HuH-7 (cell line): ENCODE measurements around the gene MORN5.

Experiments
- DNase-seq: peaks from one replicate; pipeline ENCODE4 v3.0.0; 2011; ENCODE audit warnings: low spot score

MORN5 gene

DNA sequence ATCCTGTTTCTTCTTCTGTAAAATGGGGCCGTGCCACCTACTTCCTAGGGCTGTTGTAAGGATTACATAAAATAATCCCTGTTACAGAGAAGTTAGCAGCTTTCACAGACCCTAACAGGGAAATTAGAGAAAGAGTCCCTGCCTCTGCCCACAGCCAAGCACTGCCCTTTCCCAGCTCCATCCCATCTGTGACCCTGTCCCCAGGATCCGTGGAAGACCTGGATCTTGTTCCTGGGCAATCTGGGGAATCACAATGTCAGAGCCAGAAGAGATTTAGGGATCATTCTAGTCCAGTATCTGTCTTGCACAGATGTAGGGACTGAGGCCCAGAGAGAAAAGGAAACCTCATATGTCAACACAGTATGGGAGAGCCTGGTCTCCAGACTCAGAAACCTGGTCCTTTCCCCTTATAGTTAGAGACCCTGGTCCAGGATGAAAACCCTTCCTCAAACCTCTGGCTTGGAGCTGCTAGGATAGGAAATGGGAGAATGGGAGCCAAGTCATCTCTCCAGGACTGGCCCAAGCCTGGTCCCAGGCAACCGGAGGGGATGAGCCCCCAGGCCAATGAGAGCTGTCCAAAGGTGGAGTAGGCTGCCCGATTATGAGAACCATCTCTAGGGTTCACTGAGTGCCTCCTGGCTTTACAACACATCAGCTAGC is 56.6 kb downstream of the MORN5 start:
- no peak for DNase-seq

- DNase-seq = no peak
Observed at GRCh38 chr9:122216798-122217418, 57.2 kb downstream of the MORN5 start.

GRCh38 chr9:122217640-122218039 is 57.9 kb downstream of the MORN5 start:
- no peak for DNase-seq

GRCh38 chr9:122218071-122218934 is 58.6 kb downstream of the MORN5 start:
- DNase-seq = no peak

DNA sequence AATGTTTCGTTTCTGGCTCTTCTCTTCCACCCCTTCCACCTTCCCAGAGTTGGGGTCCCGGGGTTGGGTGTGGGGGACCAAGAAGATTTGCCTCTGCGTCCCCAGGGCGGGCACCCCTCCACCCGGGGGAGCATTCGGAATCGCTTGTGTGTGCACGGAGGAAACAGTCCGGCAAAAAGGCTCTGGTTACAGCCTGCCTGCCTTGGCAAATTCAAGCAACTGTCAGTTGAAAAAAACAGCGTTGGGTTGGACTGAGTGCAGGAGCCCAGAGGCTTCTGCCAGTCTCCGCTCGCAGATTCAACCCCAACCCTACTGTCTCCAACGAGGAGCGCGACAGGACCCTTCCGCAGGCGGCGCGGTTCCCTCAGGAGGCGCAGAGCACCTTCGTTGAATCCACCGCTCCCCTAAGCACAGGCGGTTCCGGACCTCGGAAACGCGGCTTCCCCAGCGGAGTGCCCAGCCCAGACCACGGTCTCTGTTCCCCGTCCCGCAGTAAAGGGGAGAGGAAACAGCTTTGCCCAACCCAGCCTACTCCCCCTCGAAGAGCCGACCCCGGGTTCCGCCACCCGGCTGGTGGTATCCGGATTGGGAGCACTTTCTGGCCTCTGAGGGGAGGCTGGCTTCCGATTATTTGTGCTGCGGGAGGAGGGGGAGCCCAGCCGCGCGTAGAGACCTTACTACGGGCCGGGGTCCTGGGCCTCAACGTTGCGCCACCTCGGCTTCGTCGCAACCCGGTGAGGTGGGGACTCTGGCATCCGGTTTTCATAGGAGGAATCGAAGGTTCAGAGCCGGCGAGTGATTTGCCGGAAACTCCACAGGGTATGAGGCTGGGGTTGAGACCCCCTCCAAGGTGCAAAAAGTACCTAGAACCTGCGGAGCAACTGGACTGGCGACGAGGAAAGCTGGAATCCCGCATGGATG is 59.5 kb downstream of the MORN5 start:
- DNase-seq = no peak

DNA sequence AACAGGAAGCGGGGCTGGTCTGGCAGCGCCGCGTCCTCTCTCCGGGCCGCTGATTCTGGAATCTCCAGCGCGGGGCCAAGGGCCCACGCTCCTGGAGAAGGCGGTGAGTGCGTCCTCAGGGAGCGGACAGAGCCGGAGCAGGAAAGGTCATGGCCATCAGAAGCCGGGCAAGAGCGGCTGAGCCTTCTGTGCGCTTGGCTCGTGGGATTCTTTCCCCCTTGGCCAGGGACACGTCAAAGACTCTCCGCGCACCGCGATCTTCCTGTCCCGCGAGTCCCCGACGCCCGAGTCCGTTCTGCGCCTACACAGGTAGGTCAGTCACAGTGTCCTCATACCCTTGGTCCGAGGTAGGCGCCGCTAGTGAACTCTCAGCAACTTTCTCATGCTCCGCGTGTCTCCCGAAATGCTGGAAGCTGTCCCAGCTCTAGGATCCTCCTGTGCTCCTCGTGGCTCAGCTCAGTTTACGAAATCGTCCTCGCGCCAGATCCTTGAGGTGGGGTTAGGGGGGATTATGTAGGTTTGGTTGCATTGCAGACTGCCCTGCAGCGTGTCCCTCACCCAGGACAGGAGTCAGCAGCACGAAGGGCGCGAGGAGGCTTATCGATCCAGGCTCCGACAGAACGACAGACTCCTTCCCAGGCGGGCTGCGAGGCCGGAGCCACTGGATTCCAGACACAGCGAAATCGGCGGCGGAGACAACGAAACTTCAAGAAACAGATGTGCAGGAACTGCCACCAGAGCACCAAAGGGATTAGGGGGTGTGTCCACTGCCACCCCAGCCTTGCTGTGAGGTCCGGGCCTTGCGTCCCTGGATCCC is 60.4 kb downstream of the MORN5 start:
- no peak for DNase-seq

GRCh38 chr9:122220673-122221182 is 61.0 kb downstream of the MORN5 start:
- no peak for DNase-seq

- DNase-seq = no peak
Observed at GRCh38 chr9:122221183-122221811, 61.6 kb downstream of the MORN5 start.

DNA sequence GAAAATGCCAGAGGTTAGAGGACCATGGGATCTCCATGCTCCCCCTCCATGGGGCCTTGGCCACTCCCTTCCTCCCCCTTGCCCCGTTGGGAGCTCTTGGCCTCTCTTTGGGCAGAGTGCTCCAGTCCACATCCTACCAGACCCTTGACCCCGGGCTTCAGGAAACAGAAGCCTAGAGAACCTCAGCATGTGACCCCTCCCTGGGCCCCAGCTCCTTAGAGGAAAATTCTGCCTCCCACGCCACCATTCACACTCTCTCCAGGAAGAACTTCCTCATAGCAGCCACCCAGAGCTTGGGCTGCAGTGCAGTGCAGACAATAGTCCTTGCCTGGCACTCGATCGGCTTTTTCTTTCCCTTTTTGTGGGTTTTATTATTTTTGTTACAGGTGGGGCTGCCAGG is 63.1 kb downstream of the MORN5 start:
- DNase-seq = no peak

GRCh38 chr9:122223435-122223834 is 63.7 kb downstream of the MORN5 start:
- no peak for DNase-seq

- no peak for DNase-seq
Observed at GRCh38 chr9:122225312-122226141, 65.8 kb downstream of the MORN5 start.

DNA sequence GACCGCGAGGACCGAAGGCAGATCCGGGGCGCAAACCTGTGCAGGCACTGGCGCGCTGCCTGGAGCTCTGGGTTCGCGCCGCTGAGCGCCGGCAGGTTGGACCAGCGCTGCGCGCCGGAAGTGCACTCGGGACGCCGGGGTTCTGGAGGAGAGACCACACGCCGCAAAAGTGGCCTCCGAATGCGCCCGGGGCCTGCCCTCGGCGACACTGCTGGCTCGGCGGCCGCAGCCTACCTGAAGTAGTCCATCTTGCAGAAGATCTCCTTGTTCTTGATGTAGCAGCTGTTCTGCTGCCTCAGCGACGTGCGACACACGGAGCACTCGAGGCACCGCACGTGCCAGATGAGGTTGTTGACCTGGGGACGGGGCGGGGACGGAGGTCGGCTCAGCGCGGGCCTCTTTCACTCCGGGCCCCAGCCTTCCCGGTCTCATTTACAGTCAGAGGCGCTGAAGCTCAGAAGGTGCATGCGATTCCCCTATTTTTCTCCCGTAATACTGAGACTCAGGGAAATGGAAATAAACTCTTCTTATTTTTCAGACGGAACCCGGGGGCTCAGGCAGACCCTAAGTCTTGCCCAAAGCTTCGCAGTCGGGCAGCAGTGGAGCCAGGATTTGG is 66.5 kb downstream of the MORN5 start:
- DNase-seq = no peak

GRCh38 chr9:122226758-122227574 is 67.3 kb downstream of the MORN5 start:
- DNase-seq = no peak

GRCh38 chr9:122227575-122227900 is 67.8 kb downstream of the MORN5 start:
- DNase-seq = no peak

GRCh38 chr9:122228191-122228567 is 68.5 kb downstream of the MORN5 start:
- no peak for DNase-seq

DNA sequence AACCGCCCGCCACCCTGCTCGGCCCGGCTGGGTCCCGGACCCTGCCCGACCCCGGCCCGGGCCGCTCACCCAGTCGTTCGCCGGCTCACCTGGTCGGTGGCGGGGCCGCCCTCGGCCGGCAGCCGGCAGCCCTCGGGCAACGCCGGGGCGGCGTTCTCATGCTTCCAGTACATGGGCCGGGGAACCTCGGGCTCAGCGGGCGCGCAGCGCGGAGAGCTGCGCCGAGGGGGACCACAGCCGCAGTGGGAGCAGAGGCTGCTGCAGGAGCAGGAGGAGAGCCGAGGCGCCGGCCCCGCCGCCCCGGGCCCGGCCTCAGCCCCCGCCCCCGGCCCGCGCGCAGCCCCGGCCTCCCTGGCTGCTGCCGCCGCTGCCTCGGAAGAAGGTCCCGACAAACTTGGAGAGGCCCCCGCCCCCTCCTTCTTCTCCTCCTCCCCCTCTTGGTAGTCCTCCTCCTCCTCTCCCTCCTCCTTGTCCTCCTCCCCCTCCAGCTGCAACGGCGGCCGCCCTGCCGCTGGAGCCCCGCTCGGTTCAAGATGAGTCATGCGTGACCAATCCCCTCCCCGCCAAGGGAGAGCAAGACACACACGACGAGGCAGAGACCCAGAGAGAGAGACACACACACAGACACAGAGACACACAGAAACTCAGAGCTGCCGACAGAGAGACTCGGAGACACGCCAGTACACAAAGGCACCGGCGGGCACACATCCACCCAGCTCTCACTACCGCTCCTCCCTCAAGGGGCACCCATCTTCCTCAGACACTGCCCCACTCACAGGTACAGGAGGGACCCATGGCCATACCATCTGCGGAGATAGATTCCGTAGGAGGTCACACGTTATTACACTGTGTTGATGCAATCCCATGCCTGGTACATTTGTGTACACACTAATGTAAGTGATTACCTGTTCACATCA is 69.1 kb downstream of the MORN5 start, which contains the start of gene LHX6:
TSS of gene LHX6 (minus strand) at position 390 of the 917 bp plus-strand sequence. CDS start at position 173, 217 bp downstream.
- DNase-seq = no peak

DNA sequence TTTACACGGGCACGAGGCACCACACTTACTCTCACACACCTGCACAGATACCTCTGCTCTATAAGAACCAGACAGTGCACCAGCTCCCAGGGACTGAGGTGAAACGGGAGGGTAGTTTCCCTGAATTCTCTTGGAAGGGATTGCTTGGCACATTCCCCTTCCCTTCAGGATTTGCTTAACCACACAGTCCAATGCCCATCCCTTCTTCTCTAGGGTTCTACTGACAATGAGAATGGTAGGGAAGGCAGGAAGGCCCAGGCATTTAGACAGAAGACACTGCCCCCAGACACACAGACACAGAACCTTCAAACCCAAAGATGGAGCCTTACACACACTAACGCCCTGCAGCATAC is 69.8 kb downstream of the MORN5 start:
- no peak for DNase-seq
